K562 (cell line): ENCODE data around the gene SLC25A48. TPM values are rescaled to one million over a fixed set of nuclear protein-coding genes. Genes with fewer than 3 reads are reported as not detected.

ENCODE experiments used
- ATAC-seq: fragments of 200-7000 bp; cut with Tn5 transposase; 3 replicates; pipeline ENCODE4 v1.9.1; 2020; ENCODE audit warnings: moderate library complexity
- BruUV-seq: library from RNA; stranded (reverse); fragments of 400-500 nt; replicated peaks from 2 replicates; lab custom pipeline; 2021; lab: Mats Ljungman, UMichigan
- CTCF ChIA-PET: fragments of 300-600 bp; formaldehyde crosslinking; extraction: SDS; loops from one replicate; lab custom pipeline; 2021; ENCODE audit warnings: low intra/inter-chr PET ratio; lab: Yijun Ruan, JAX
- POLR2A ChIA-PET: fragments of 300-600, 350-650 bp; sonication (Branson Sonifier 250); formaldehyde crosslinking; extraction: SDS; loops from one replicate; lab custom pipeline; 2021; ENCODE audit warnings: antibody characterized with exemption, inconsistent platforms; lab: Yijun Ruan, JAX
- DNase-seq, 4 experiments: peaks; one replicate each; pipeline versions ENCODE4 v3.0.0 to v3.0.0-alpha.2; 2011 to 2018; ENCODE audit warnings: low spot score in 3 of 4, mixed read lengths in 3 of 4; ENCODE audit errors: extremely low read depth in 1 of 4
- FAIRE-seq: peaks from 2 replicates; lab custom pipeline; 2011; peaks lifted over from hg19 to GRCh38; lab: Jason Lieb, UNC
- H2AFZ ChIP-seq: 2 replicates; pipeline ENCODE4 v1.6.0; 2011; ENCODE audit warnings: low read depth, low read length, control low read depth, inconsistent platforms
- H3K27ac ChIP-seq: fragments of 200-600 bp; 3 replicates; pipeline ENCODE4 v1.8.0; 2011; ENCODE audit warnings: low read depth, mild to moderate bottlenecking, control low read depth, inconsistent platforms, low read length, moderate library complexity, mixed read lengths; ENCODE audit errors: extremely low read depth
- H3K27me3 ChIP-seq, 2 experiments: fragments of 300-600 bp in 1 of 2; 2 replicates in 1 of 2; 3 replicates in 1 of 2; pipeline versions ENCODE4 v1.6.0 to v1.8.0; 2011; ENCODE audit warnings: inconsistent platforms in 2 of 2, low read length in 2 of 2, mild to moderate bottlenecking in 1 of 2, mixed read lengths in 1 of 2, moderate library complexity in 1 of 2; ENCODE audit not compliant: control insufficient read depth in 2 of 2, insufficient read depth in 2 of 2
- H3K36me3 ChIP-seq: fragments of 300-600 bp; 3 replicates; pipeline ENCODE4 v1.8.0; 2011; ENCODE audit warnings: mild to moderate bottlenecking, low read length, inconsistent platforms; ENCODE audit not compliant: control insufficient read depth, insufficient read depth
- H3K4me1 ChIP-seq, 2 experiments: fragments of 200-600 bp in 1 of 2; replicated peaks in 1 of 2; 2 replicates in 1 of 2; 3 replicates in 1 of 2; pipeline versions ENCODE4 v1.5.1 to v1.8.0; 2011; ENCODE audit warnings: inconsistent platforms in 2 of 2, low read length in 2 of 2, mild to moderate bottlenecking in 1 of 2, mixed read lengths in 1 of 2, moderate library complexity in 1 of 2; ENCODE audit not compliant: control insufficient read depth in 2 of 2, insufficient read depth in 2 of 2
- H3K4me2 ChIP-seq: 2 replicates; pipeline ENCODE4 v1.6.1; 2011; ENCODE audit warnings: low read length, control low read depth, inconsistent platforms, mixed read lengths; ENCODE audit not compliant: insufficient read depth
- H3K4me3 ChIP-seq: fragments of 200-600 bp; sonication (generic), shearing (Covaris generic); 2 replicates; pipeline ENCODE4 v1.5.1; 2016; ENCODE audit warnings: control low read depth, inconsistent platforms
- H3K79me2 ChIP-seq: fragments of 200-600 bp; 3 replicates; pipeline ENCODE4 v1.8.0; 2011; ENCODE audit warnings: low read length, inconsistent platforms; ENCODE audit not compliant: control insufficient read depth, insufficient read depth
- H3K9ac ChIP-seq, 2 experiments: 2 replicates each; pipeline versions ENCODE4 v1.6.0 to v1.6.1; 2011; ENCODE audit warnings: low read depth in 2 of 2, low read length in 2 of 2, control low read depth in 1 of 2, inconsistent platforms in 1 of 2, mild to moderate bottlenecking in 1 of 2, mixed read lengths in 1 of 2; ENCODE audit not compliant: insufficient read depth in 1 of 2
- H3K9me1 ChIP-seq: one replicate; pipeline ENCODE4 v1.6.0; 2011; ENCODE audit warnings: inconsistent platforms, mild to moderate bottlenecking, low read length, moderate library complexity; ENCODE audit not compliant: control insufficient read depth, insufficient read depth
- H3K9me3 ChIP-seq: replicated peaks from 2 replicates; pipeline ENCODE4 v1.5.1; 2011; ENCODE audit warnings: low read depth, low read length, inconsistent platforms; ENCODE audit not compliant: control insufficient read depth, insufficient read depth
- H4K20me1 ChIP-seq: replicated peaks from 2 replicates; pipeline ENCODE4 v1.6.1; 2011; ENCODE audit warnings: low read length, inconsistent platforms, mixed read lengths; ENCODE audit not compliant: control insufficient read depth, insufficient read depth
- ETV5 ChIP-seq: sonication (generic); formaldehyde crosslinking; IDR thresholded peaks from 2 replicates; pipeline ENCODE4 v1.4.0; 2020; ENCODE audit warnings: low read depth, mild to moderate bottlenecking, missing genetic modification reagents
- PRMT5 ChIP-seq: sonication (generic); formaldehyde crosslinking; IDR thresholded peaks from 2 replicates; pipeline ENCODE4 v1.5.0; 2020; ENCODE audit warnings: missing genetic modification reagents
- RAD21 ChIP-seq, 2 experiments: fragments of 250-450 bp in 1 of 2; fragments of 450-650 bp in 1 of 2; sonication (Bioruptor Pico) in 1 of 2; formaldehyde crosslinking in 1 of 2; IDR thresholded peaks in 1 of 2; conservative IDR thresholded peaks in 1 of 2; 2 replicates each; pipeline versions ENCODE4 v1.4.0 to v1.8.0; 2020 to 2022; ENCODE audit warnings: mild to moderate bottlenecking in 2 of 2, moderate library complexity in 1 of 2
- STAG1 ChIP-seq: sonication (generic); formaldehyde crosslinking; IDR thresholded peaks from 2 replicates; pipeline ENCODE4 v1.5.0; 2020; ENCODE audit warnings: missing genetic modification reagents, borderline replicate concordance
- ZFP36 ChIP-seq: fragments of 150-350 bp; IDR thresholded peaks from 2 replicates; pipeline ENCODE4 v1.6.1; 2018; ENCODE audit warnings: low read length, low read depth; ENCODE audit not compliant: partially characterized antibody
- ZFPM2 ChIP-seq: fragments of 250-450 bp; sonication (Bioruptor Pico); IDR thresholded peaks from 2 replicates; pipeline ENCODE4 v1.5.1; 2022; ENCODE audit warnings: mild to moderate bottlenecking
- WGBS: fragments of 100-300 bp; shearing (Covaris generic); methylation state at CpG from one replicate; pipeline ENCODE4 v1.1.6; 2016; ENCODE audit warnings: low coverage, mixed read lengths; ENCODE audit not compliant: insufficient coverage; ENCODE audit errors: missing lambda C conversion rate; 5-methylcytosine and 5-hydroxymethylcytosine counted together
- in situ Hi-C: fragments of 300-500 bp; cut with MboI; formaldehyde crosslinking; loops from 4 replicates; pipeline ENCODE4 v1.15.0; 2018; ENCODE audit warnings: inconsistent platforms, mixed read lengths
- intact Hi-C: fragments of 100-400 bp; cut with micrococcal nuclease; formaldehyde crosslinking; loops from 2 replicates; pipeline ENCODE4 v1.14.2; 2022
- polyA plus RNA-seq, 8 experiments: library from polyadenylated mRNA; depleted of rRNA in 4 of 8; stranded (reverse) in 5 of 8; unstranded in 3 of 8; fragments of >200 nt; fragmentation: Nextera tagmentation in 2 of 8; fragmentation: Illumina TruSeq in 1 of 8; extraction: Ambion mirVana in 2 of 8; extraction: Trizol in 1 of 8; gene quantifications; 2 replicates each; pipeline versions ENCODE4 v1.2.1 to v1.2.3, GENCODE V29; 2011 to 2014; ENCODE audit warnings: inconsistent platforms in 1 of 8, missing spikeins in 1 of 8
- total RNA-seq, 7 experiments: library from RNA; depleted of rRNA in 6 of 7; stranded (reverse); fragments of >200 nt in 6 of 7; fragmentation: Illumina TruSeq in 2 of 7; extraction: Trizol in 2 of 7; gene quantifications; 2 replicates each; pipeline versions ENCODE4 v1.2.1 to v1.2.3, GENCODE V29; 2011 to 2021; ENCODE audit warnings: low replicate concordance in 1 of 7
- TF ChIP-seq, protein P1 (sequence below), 3 experiments: IDR thresholded peaks in 2 of 3; conservative IDR thresholded peaks in 1 of 3; 2 replicates each; pipeline ENCODE4 v1.5.1; 2011 to 2012; ENCODE audit warnings: low read length in 3 of 3, mild to moderate bottlenecking in 3 of 3, control low read depth in 2 of 3, improper control_type of control experiment in 1 of 3, inconsistent platforms in 1 of 3, low read depth in 1 of 3, mixed read lengths in 1 of 3, moderate library complexity in 1 of 3; ENCODE audit not compliant: insufficient read depth in 2 of 3
- TF ChIP-seq, protein P2 (sequence below): sonication (generic); formaldehyde crosslinking; IDR thresholded peaks from 2 replicates; pipeline ENCODE4 v1.9.0; 2022; ENCODE audit warnings: mild to moderate bottlenecking, missing genetic modification reagents
- TF ChIP-seq, protein P3 (sequence below): sonication (generic); IDR thresholded peaks from 2 replicates; pipeline ENCODE4 v1.6.1; 2016

SLC25A48 gene
- total and polyA plus RNA-seq, 9 of the 15 experiments (the other 6 are each of a cell fraction or from before 2014, with no cell fraction given): 0.08 to 0.35 (median 0.23) TPM; not detected in 1

DNA sequence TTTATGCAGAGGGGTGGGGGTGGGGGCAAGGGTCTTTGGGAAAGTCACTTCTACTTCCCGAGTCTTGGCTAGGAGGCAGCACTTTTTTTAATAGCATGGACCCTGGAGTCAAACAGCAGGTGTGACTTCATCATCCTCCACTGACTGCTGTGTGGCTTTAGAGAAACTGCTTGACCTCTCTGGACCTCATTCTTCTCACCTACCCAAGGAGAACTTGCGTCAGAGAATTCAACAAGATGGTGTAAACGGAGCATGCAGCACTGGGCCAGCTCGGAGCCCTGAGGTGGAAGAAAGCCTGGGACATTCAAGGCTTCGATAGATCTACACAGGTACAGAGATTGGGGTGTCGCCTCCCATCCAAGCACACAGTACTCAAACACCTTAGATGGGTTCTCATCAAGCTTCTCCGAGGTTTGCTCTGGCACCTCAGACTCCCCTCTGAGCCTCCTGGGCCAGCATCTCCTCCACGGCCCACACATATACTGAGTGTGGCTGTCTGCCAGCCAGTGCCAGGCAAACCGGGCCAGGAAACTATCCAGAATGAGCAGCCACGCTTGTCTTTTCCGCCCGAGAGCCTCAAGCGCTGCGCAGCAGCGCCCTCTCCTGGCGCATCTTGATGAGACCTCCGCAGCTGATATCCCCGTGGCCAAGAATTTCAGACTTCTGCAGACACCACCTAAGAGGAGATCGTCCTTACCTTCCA is 4.6 kb upstream of the SLC25A48 start (continued):
- TF ChIP-seq, protein P1, sequence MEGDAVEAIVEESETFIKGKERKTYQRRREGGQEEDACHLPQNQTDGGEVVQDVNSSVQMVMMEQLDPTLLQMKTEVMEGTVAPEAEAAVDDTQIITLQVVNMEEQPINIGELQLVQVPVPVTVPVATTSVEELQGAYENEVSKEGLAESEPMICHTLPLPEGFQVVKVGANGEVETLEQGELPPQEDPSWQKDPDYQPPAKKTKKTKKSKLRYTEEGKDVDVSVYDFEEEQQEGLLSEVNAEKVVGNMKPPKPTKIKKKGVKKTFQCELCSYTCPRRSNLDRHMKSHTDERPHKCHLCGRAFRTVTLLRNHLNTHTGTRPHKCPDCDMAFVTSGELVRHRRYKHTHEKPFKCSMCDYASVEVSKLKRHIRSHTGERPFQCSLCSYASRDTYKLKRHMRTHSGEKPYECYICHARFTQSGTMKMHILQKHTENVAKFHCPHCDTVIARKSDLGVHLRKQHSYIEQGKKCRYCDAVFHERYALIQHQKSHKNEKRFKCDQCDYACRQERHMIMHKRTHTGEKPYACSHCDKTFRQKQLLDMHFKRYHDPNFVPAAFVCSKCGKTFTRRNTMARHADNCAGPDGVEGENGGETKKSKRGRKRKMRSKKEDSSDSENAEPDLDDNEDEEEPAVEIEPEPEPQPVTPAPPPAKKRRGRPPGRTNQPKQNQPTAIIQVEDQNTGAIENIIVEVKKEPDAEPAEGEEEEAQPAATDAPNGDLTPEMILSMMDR (IDR thresholded peaks at IDR 0.05 in 2 of 3, conservative IDR thresholded peaks at IDR 0.05 in 1 of 3; ENCODE audit: insufficient read depth in 2 of 3, low read depth in 1 of 3, low read length in 3 of 3): peak; percentile 85 to 92 (median 88)
- TF ChIP-seq ZFP36: peak; percentile 86
- TF ChIP-seq STAG1 (CRISPR knock-in tag): 0 out of 2 replicates have a peak, but pooled peaks have one; percentile 50
- peak; percentile 64 for TF ChIP-seq ETV5
- TF ChIP-seq RAD21 (CRISPR knock-in tag; conservative IDR thresholded peaks at IDR 0.05 in 1 of 2, IDR thresholded peaks at IDR 0.05 in 1 of 2): peak; percentile 77 to 82

DNA sequence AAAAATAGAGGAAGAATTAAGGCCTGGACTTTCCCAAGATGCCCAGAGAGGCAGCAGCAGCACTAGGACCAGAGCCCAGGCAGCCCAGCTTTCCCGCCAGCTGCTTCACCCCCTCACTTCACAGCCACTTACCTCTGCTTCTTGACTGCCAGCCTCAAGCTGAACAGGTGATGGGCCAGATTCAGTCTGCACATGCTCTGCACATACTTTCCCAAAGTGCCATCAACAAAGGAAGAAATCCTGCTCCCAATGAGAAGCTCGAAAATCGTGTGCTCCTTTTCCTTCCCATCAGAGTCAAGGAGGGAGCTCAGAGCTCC is 4.1 kb upstream of the SLC25A48 start:
- H3K79me2 ChIP-seq: no peaks in the 10 kb centered on the region
- no peak overlapping the region for H3K4me2 ChIP-seq
- peaks cover 2 to 67% of the 10 kb centered on the region in 2 experiments; a peak in 3 of 5 replicates for H3K27me3 ChIP-seq
- H3K9me3 ChIP-seq: no peaks in the 10 kb centered on the region
- in situ Hi-C loops: loop anchor here (5.0 kb wide), 1 partner anchor 273 kb away; no protein-coding TSS in a partner anchor
- H3K9me1 ChIP-seq: no peaks in the 10 kb centered on the region
- ATAC-seq (no peak), FAIRE-seq (no peak), DNase-seq (no peak)
- CTCF ChIA-PET: interaction anchor here (0.7 to 1.9 kb wide), 5 partner anchors 232 to 368 kb away, joined by 3 to 17 read pairs (median 4); no protein-coding TSS in a partner anchor
- peaks cover 3% of the 10 kb centered on the region; the same call in 1 of the 2 replicates for H4K20me1 ChIP-seq
- H3K4me3 ChIP-seq: no peak overlapping the region
- no peak overlapping the region for H3K9ac ChIP-seq
- no peak for TF ChIP-seq PRMT5
- TF ChIP-seq, protein P2, sequence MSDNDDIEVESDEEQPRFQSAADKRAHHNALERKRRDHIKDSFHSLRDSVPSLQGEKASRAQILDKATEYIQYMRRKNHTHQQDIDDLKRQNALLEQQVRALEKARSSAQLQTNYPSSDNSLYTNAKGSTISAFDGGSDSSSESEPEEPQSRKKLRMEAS (CRISPR knock-in tag): no peak
- TF ChIP-seq, protein P3, sequence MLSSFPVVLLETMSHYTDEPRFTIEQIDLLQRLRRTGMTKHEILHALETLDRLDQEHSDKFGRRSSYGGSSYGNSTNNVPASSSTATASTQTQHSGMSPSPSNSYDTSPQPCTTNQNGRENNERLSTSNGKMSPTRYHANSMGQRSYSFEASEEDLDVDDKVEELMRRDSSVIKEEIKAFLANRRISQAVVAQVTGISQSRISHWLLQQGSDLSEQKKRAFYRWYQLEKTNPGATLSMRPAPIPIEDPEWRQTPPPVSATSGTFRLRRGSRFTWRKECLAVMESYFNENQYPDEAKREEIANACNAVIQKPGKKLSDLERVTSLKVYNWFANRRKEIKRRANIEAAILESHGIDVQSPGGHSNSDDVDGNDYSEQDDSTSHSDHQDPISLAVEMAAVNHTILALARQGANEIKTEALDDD: no peak
- no peak for TF ChIP-seq ZFPM2 (CRISPR knock-in tag)
- BruUV-seq: no TSS peak
- H2AFZ ChIP-seq: no peak overlapping the region
- intact Hi-C loops: loop anchor here (2.0 to 5.0 kb wide), 3 partner anchors 270 to 363 kb away; no protein-coding TSS in a partner anchor
- peaks cover 0 to 9% of the 10 kb centered on the region in 2 experiments; a peak in 1 of 5 replicates for H3K4me1 ChIP-seq
- H3K27ac ChIP-seq: no peak overlapping the region
- WGBS: 5% methylated on average over 3 of the region's 3 CpGs
- POLR2A ChIA-PET: interaction anchor here (0.7 to 1.2 kb wide), 3 partner anchors 8 to 270 kb away, joined by 3 read pairs; no protein-coding TSS in a partner anchor
- H3K36me3 ChIP-seq: no peaks in the 10 kb centered on the region
